Right hindlimb (tissue), 1 donor: ENCODE measurements around the gene PRPF39.
A peak's percentile ranks its signal among the peaks of the same experiment; 100 is the strongest.

Experiments used
- DNase-seq: peaks from one replicate; pipeline ENCODE4 v3.0.0-alpha.2; 2018

PRPF39 gene

DNA sequence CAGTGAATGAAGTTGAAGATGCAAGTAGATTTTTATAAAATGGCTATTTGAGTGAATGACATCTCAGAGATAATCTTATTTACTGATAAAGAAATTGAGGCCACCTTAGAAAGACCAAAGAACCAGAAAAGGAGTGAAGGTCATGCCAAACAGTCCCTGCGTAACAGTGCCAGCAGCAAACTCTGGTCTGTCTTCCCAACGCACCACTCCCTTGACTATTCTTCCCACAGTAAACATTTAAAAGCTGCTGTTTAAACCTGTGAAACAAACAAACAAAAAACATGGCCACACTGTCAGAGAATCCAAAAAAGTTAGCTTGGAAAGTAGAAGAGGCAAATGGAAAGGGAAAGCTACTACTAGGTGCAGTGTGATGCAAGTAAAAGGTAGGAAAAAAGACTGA, 1.5 kb upstream of the PRPF39 start:
- DNase-seq, result no peak

DNA sequence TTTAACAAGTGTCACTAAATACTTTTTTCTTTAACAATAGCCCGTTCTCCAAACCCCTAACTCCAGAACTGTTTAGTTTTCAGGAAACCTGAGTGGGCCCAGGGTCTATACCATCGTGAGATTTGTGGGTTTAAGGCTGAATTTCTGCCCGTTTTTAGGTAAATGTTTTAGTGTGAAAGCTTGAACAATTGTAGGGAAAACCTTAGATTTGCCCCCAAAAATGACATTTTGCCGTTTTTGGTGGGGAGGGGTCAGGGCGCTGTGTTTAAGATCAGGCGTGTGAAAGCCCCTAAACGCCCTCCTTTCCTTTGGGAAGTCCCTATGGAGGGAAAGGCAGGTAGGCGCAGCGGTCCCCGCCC, 320 bp upstream of the PRPF39 start:
- DNase-seq, result no peak

DNA sequence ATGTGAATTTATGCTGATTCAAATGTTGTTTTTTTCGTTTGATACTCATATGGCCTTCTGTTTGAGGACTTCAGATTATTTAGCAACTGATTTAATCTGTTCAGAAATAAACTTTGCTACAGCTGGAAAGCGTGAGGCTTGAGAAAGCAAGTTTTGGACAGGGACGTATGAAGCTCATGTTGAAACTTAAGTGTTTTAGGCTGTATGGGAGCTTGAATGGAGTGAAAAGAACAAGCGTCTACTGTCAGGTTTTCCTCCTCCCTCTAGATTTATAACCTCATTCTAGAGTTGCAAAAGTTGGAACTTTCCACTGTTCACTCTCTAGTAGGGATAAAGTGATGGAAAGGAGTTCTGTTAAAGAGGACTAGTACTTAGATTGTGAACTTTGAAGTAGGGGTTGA, 1.0 kb downstream of the PRPF39 start:
- DNase-seq, result no peak

DNA sequence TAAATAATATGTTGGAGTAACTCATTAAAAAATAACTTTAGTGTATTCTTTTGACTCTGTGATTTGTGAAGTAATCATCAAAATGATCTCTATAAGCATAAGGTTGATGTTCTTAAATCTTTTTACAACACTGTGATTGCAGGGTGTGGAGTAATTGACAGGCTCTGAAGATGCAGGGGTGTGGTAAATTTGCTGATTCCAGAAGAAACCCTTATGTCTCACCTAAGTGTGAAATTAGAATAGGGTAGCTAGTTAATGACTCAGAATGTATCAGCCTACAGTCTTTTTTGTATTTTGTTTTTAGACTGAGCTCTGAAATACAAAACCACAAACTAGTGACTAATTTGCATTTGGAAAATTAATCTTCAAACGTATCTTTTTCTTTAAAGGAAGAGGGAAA, 5.9 kb downstream of the PRPF39 start:
- no peak for DNase-seq

DNA sequence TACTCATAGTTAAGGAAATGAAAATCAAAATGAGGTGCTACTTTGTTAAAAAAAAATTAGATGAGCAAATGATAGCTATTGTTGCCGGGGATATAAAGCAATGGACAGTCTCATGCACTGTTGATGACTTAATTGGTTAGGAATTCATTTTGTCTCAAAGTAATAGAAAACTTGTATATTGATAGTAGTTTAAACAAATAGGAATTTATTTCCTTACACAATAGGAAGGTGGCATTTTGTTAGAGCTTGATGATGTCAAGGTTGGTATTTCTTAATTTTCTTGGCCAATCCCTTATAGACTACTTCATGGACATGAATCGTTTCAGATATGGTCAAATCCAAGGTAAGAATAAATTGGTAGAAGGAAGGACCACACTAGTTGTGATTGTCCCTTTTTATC, 7.8 kb downstream of the PRPF39 start:
- DNase-seq, result no peak

DNA sequence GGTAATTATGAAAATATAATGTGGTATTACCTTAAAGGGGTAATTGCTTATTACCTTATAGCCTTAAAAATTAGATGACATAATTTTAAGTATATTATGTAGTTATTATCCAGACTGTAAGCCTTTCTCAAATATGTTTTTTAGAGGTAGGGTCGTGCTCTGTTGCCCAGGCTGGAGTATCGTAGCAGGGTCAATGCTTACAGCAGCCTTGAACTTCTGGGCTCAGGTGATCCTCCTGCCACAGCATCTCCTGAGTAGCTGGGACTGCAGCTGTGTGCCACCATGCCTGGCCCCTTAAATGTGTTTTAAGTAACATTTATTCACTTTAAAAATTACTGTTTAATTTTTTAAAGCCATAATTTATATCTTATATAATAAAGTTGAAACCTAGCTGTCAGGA, 10.4 kb downstream of the PRPF39 start:
- DNase-seq, result no peak

DNA sequence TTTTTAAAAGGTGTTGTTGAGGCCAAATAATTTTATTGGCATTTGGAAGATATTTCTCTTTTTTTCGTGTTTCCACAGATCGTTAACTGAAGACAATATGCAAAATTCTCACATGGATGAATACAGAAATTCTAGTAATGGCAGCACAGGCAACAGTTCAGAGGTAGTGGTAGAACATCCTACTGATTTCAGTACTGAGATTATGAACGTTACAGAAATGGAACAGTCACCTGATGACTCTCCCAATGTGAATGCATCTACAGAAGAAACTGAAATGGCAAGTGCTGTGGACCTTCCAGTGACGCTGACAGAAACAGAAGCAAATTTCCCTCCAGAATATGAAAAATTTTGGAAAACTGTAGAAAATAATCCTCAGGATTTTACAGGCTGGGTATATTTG, 11.2 kb downstream of the PRPF39 start:
- no peak for DNase-seq

DNA sequence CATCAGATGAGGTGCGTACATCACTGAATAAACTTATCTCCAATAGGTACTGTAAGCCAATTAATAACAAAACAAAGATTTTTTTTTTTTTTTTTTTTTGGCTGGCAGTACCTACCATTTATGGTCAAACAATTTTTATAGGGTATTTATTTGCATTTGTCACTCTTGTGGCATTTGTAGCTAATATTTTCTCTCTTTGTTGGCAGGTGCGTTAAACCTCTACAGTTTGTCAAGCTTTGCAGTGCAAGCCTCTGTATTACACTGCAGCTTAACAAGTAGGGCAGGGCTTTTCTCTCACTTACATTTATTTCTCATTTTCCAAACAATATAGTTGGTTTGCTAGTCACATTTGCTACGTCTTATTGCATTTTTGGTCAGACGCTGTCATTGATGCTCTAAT, 12.3 kb downstream of the PRPF39 start:
- DNase-seq, result no peak

DNA sequence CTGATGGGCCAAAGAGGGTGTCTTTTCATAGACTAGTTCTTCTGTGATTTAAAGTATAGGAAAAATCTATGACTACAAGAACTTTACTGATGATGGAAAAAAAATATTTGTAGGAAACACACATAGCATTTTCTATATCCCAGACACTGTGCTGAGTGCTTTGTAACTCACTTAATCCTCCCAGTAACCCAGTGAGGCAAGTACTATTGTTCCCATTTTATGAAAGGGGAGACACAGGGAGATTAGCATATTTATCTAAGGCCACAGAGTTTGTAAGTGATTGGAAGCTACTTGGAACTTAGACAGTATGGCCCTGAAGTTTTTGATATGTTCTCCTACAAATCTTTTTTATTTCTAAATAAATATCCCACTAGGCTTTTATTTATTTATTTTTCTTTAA, 19.9 kb downstream of the PRPF39 start:
- DNase-seq, result no peak

DNA sequence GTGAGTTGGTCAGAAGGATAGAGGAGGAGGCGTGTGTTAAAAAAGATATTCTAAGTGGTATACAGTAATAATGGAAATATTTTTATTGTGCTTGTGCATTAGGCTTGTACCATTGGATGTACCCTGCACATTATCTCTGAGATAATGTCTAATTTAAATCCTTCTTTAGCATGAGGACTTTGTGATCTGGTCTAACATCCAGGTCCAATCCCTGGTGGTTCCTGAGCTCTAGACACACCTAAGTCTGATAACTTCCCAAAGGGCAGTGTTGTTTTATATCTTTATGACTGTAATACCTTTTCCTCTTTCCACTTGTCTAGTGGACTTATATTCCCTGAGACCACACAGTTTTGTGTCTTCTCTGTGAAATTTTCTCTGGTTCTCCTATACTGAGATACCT, 20.6 kb downstream of the PRPF39 start:
- DNase-seq, result no peak

DNA sequence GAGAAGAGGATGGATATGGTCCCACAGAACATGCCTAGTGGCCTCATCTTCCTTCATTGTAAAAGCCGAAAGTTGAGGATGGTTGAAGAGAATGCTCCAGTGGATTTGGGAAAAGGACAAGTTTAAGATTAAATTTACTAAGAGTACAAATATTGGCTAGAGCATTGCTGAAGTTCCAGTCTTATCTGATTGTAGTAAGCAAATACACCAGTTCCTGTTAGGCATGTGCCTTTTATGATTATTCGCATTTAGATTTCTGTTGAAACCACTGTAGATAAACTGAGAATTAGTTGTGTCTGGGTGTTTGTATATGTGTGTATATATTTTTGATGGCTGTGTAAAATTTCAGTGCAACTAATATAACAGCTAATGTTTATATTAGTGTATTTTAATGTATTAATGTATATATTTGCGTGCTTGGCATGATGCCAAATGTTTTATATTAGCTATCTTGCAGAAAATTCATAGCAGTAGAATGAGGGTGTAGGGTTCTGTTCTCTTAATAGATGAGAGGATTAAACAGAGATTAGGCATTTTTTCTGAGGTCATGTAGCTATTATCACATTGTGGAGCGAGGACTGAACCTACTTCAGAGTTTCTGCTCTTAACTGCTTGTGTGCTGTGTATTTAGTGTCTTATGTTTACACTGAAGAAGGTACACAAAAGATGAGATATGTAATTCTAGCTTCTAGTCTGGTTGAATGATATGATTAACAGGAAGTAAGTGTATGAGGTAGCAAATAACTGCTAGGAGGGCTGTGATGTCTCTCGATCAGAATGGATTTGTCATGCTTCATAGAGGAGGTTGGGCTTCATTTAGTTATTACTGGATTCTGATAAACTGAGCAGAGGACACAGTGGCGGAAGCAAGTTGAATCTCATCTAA, 29.2 kb downstream of the PRPF39 start:
- DNase-seq, result no peak

DNA sequence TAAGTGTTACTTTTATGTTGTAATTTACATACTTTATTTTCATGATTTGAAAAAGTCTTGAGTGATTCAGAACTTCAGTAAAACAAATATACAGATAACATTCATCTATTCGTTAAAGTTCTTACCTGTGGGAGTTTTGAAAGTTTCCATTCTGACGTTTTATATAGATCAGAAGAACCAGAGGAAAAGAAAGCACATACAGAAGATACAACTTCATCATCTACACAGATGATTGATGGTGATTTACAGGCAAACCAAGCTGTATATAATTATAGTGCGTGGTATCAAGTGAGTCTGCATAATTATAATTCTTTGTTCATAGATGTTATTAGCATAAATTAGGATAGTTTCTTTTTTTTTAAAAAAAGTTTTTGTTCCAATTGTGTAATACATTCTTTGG, 30.4 kb downstream of the PRPF39 start:
- DNase-seq, result no peak

DNA sequence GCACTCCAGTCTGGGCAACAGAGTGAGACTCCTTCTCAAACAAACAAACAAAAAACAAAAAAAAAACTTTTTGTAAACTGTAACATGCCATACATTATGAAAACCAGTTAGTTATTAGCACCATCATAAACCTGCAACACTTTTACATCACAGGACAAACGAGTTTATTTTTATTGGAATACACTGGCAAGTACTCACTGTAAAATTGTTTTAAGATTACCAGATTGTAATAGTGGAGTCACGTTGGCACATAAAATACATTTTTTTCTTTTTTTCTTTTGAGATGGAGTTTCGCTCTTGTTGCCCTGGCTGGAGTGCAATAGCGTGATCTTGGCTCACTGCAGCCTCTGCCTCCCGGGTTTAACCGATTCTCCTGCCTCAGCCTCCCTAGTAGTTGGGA, 34.7 kb downstream of the PRPF39 start:
- no peak for DNase-seq

DNA sequence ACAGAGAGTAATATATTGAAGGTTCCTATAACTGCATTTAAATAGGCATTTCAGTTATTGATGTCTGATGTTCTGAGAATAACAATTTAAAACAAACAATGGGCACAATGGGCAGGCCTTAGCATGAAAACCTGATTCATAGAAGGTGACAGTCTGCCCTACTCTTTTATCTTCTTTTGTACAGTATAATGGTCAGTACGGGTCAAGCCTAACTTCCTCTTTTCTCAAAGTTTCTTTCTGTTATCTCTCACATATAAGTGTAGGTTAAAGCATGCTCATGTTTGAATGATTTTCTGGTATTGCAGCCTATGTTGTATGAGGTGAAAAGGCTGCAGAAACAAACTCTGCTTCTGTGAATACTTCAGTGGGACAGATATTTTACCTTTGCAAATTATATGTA, 36.2 kb downstream of the PRPF39 start:
- DNase-seq, result no peak

DNA sequence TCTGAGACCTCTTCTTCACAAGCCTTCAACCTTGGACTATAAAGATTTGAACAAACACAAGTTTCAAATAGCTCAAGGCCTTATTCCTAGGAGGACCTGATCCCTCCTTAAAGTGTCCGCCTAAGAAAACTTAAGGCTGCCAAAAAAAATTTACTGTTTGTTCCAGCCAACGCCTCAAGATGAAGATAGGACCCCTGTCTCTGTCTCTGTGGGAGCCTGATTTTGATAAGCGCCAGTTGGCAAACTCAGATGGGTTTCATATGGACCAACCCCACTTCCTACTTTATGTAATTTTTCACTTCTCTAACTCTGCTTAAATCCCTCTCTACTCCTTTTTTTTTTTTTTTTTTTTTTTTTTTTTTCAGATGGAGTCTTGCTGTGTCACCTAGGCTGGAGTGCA, 39.4 kb downstream of the PRPF39 start:
- DNase-seq, result no peak

DNA sequence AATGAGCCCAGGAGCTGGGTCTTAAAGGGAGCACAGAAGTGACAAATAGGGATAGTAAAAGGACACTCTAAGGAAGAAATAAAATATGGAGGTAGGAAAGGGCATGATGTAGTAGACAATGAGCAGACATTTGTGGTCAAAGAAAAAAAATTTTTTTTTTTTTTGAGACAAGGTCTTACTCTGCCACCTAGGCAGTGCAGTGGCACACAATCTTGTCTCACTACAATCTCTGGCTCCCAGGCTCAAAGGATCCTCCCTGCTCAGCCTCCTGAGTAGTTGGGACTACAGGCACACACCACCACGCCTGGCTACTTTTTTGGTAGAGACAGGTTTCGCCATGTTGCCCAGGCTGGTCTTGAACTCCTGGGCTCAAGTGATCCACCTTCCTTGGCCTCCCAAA, 41.8 kb downstream of the PRPF39 start:
- DNase-seq, result no peak

DNA sequence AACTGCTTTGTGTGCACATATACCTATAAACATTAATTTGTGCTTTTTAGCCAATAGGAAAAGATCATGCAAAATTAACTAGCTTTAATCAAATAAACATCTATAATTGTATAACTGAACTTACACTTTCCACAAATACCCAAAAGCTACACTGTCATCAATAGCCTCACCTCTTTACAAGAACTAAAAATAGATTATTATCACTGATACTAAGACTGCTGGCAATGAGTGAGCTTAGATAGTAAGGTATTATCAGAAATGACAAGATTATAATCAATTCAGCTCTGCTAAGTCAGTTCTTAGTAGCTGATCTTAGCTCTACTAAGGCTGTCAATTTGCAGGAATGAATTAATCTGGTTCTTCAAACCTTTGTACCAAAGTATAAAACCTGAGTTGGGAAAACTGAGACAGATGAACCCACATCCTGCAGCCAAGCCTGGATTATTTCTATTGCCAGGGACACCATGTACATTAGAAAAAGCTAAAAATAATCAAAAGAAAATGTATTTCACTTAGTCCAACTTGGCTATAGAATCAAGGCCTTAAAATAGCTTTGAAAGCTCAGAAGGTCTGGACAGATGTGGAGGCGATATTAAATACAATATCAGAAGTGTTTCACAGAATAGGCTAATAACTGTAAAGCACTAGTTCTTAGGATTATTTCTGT, 45.2 kb downstream of the PRPF39 start:
- DNase-seq, result no peak

DNA sequence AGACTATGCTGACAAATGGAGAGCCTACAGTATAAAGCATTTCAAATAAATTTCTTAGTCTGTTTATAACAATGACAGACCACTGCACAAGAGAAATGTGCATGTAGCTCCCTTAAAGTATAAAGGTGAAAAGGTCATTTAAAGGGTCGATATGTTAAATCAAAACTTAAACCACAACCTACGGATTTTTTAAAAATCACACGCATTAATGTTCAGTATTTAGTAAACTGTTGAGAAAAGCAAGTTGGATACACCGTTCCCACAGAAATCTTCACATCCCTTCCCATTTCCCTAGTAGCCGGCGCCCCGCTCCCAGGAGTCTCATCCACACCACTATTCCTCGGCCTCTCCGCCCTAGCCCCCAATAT, 49.8 kb downstream of the PRPF39 start:
- DNase-seq, result no peak

DNA sequence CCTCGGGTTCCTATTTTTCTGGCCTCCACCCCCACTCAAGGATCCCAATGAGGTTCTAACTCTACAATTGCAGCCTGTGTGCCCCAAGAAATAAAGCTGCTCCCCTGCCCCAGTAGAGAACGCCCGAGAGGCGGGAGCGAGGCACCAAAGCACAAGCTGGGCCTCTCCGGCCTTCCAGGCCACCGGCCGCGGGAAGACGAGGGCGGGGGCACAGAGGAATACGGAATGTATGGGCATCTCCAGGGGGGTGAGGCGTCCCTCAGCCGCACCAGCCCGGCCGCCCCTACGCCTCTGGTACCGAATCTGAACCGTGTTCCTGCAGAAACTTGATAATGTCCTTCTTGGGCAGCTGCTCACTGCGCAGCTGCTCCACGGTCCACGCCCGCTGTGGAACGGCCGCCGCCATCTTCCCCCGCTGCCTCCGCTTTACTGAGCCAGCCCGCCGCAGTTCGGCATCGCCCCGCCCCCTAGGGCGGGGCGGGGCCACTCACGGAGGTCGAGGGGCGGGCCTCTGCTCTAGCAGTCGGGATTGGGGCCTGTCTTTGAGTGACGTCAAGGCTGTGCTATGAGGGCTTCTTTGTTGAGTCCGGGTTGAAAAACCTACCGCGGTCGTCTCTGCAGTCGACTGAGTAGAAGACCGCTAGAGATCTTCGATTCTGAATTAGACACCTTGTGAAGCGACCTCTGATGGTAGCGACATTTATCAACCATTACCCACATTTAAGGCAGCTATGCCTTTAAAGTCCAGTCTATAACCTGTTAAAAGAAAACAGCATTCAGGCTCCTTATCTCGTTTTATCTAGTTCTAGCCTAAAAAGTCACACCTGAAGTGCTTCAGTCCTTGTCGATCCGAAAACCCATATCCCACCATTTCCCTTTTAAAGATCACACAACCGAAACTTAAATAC, 50.4 kb downstream of the PRPF39 start, which contains the start of gene FKBP3:
FKBP3 (minus strand) TSS at position 431 of the 908 bp plus-strand sequence; CDS start at position 406, 25 bp downstream.
- peak; percentile 98 for DNase-seq

DNA sequence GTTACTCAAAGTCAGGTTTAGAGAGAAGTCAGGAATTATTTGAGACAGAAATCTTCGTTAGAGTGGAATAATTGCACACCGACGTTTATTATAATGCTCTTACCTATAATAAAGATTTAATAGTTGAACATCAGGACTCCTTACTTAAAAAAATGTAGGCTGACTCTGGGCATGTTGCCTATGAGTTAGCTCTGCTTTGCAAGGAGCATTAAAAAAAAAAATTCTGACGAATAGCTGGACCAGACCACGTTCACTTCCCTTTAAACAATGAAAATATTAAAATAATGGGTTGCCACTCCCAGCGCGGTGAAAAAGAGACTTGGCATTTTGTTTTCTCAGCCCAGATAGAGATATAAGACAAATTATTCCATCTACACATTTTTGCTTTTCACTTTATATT, 51.2 kb downstream of the PRPF39 start:
- no peak for DNase-seq

DNA sequence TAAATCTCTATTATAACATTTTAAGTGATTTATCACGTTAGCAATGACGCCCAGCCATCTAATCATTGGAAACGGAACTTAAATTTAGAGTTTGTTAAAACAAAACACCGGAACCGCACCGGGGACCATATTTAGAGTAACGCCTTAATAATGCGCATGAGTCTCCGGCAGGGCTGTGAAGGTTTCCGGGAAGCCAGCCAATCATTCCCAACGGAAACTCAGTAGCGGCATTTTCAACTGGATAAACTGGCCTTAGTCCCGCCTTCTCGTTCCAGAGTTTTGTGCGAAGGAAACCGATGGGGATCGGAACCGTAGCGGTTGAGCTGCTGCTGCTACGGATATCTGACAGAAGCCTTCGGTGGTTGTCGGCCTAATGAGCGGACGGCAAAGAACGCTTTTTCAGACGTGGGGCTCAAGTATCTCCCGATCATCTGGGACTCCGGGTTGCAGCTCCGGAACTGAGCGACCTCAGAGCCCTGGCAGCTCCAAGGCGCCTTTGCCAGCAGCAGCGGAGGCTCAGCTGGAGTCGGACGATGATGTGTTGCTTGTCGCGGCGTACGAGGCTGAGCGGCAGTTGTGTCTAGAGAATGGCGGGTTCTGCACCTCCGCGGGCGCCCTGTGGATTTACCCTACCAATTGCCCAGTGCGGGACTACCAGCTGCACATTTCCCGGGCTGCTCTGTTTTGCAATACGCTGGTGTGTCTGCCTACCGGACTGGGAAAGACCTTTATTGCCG, 51.9 kb downstream of the PRPF39 start, which contains the start of gene FANCM:
FANCM (plus strand) TSS at position 272 of the 737 bp plus-strand sequence; CDS start at position 374, 102 bp downstream.
- DNase-seq, result peak; percentile 95

DNA sequence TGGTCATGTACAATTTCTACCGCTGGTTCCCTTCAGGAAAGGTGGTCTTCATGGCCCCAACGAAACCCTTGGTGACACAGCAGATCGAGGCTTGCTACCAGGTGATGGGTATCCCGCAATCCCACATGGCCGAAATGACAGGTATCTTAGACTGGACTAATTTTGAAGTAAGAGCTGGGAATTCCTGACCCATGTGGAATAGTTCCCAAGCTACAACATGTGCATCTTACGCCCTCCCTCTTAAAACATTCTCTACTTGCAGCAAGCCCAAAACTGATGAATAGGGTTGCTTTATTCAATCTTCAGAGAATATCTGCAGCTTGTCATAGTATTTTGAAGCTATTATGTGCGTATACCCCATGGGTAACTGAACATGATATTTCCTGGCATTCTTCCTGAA, 52.5 kb downstream of the PRPF39 start:
- DNase-seq, result no peak
